IMR-90 (cell line): ENCODE results near the gene LIPI. TPM values are rescaled to one million over a fixed set of nuclear protein-coding genes. Genes with fewer than 3 reads are reported as not detected.

Experiments used
- ATAC-seq: fragments of 200-7000 bp; cut with Tn5 transposase; 2 replicates; pipeline ENCODE4 v1.9.1; 2020; ENCODE audit warnings: low read depth, mild to moderate bottlenecking, moderate library complexity
- BruUV-seq: library from RNA; stranded (reverse); fragments of 400-500 nt; replicated peaks from 2 replicates; lab custom pipeline; 2021; lab: Mats Ljungman, UMichigan
- CTCF ChIA-PET: fragments of 300-600 bp; formaldehyde crosslinking; extraction: SDS; loops from one replicate; lab custom pipeline; 2021; ENCODE audit warnings: antibody characterized with exemption; lab: Yijun Ruan, JAX
- POLR2A ChIA-PET: fragments of 300-600 bp; sonication (Branson Sonifier 250); formaldehyde crosslinking; loops from one replicate; lab custom pipeline; 2022; ENCODE audit warnings: antibody characterized with exemption; ENCODE audit not compliant: unreplicated experiment; lab: Charles Lee
- DNase-seq: peaks from one replicate; pipeline ENCODE4 v3.0.0; 2013
- H2AFZ ChIP-seq: replicated peaks from 2 replicates; pipeline ENCODE3; 2013; ENCODE audit warnings: low read length, mild to moderate bottlenecking; ENCODE audit not compliant: poor library complexity
- H2AK5ac ChIP-seq: 2 replicates; pipeline ENCODE4 v1.6.1; 2013; ENCODE audit warnings: low read depth, low read length, inconsistent platforms
- H2AK9ac ChIP-seq: replicated peaks from 2 replicates; pipeline ENCODE3; 2013; ENCODE audit warnings: mild to moderate bottlenecking, low read depth, low read length, moderate library complexity; ENCODE audit not compliant: poor library complexity
- H2BK120ac ChIP-seq: 2 replicates; pipeline ENCODE4 v1.6.1; 2013; ENCODE audit warnings: low read depth, low read length, inconsistent platforms
- H2BK15ac ChIP-seq: 3 replicates; pipeline ENCODE4 v1.6.1; 2013; ENCODE audit warnings: low read depth, low read length, inconsistent platforms
- H2BK20ac ChIP-seq: 2 replicates; pipeline ENCODE4 v1.6.1; 2013; ENCODE audit warnings: low read depth, mild to moderate bottlenecking, inconsistent platforms, low read length, moderate library complexity
- H2BK5ac ChIP-seq: 2 replicates; pipeline ENCODE4 v1.6.1; 2013; ENCODE audit warnings: mild to moderate bottlenecking, low read depth, low read length, inconsistent platforms; ENCODE audit not compliant: poor library complexity, severe bottlenecking
- H3K14ac ChIP-seq: replicated peaks from 2 replicates; pipeline ENCODE4 v1.6.1; 2013; ENCODE audit warnings: low read depth, low read length, inconsistent platforms
- H3K18ac ChIP-seq: 2 replicates; pipeline ENCODE4 v1.6.1; 2013; ENCODE audit warnings: low read depth, low read length, control low read depth
- H3K23ac ChIP-seq: 2 replicates; pipeline ENCODE4 v1.6.1; 2013; ENCODE audit warnings: low read depth, low read length, inconsistent platforms
- H3K27ac ChIP-seq: 2 replicates; pipeline ENCODE4 v1.5.1; 2013; ENCODE audit warnings: mild to moderate bottlenecking, control low read depth, low read length; ENCODE audit not compliant: insufficient read depth
- H3K27me3 ChIP-seq: 2 replicates; pipeline ENCODE4 v1.6.1; 2013; ENCODE audit warnings: low read length; ENCODE audit not compliant: control insufficient read depth, insufficient read depth
- H3K36me3 ChIP-seq: 2 replicates; pipeline ENCODE4 v1.6.1; 2013; ENCODE audit warnings: low read length, mixed read lengths; ENCODE audit not compliant: control insufficient read depth, insufficient read depth
- H3K4ac ChIP-seq: 2 replicates; pipeline ENCODE4 v1.6.1; 2013; ENCODE audit warnings: low read depth, low read length, inconsistent platforms
- H3K4me1 ChIP-seq: 2 replicates; pipeline ENCODE4 v1.6.1; 2013; ENCODE audit warnings: low read length, mixed read lengths; ENCODE audit not compliant: control insufficient read depth, insufficient read depth
- H3K4me2 ChIP-seq: 2 replicates; pipeline ENCODE4 v1.6.1; 2013; ENCODE audit warnings: low read depth, mild to moderate bottlenecking, control low read depth, low read length, moderate library complexity
- H3K4me3 ChIP-seq: 2 replicates; pipeline ENCODE4 v1.5.1; 2013; ENCODE audit warnings: low read depth, mild to moderate bottlenecking, control low read depth, low read length, moderate library complexity; ENCODE audit not compliant: insufficient read depth
- H3K56ac ChIP-seq: 2 replicates; pipeline ENCODE4 v1.6.1; 2013; ENCODE audit warnings: low read length, inconsistent platforms; ENCODE audit not compliant: insufficient read depth; ENCODE audit errors: extremely low read depth
- H3K79me1 ChIP-seq, 2 experiments: 2 replicates each; pipeline ENCODE4 v1.6.1; 2013; ENCODE audit warnings: low read length in 2 of 2, inconsistent platforms in 1 of 2, low read depth in 1 of 2
- H3K9ac ChIP-seq: 2 replicates; pipeline ENCODE4 v1.6.1; 2013; ENCODE audit warnings: low read depth, low read length, control low read depth
- H3K9me1 ChIP-seq: 2 replicates; pipeline ENCODE4 v1.6.1; 2013; ENCODE audit warnings: low read length, inconsistent platforms; ENCODE audit not compliant: insufficient read depth
- H3K9me3 ChIP-seq: 2 replicates; pipeline ENCODE4 v1.6.1; 2013; ENCODE audit warnings: low read length; ENCODE audit not compliant: control insufficient read depth, insufficient read depth
- H4K20me1 ChIP-seq: 2 replicates; pipeline ENCODE4 v1.6.1; 2013; ENCODE audit warnings: low read length, inconsistent platforms; ENCODE audit not compliant: insufficient read depth
- H4K5ac ChIP-seq: 2 replicates; pipeline ENCODE4 v1.6.1; 2013; ENCODE audit warnings: mild to moderate bottlenecking, low read depth, low read length, control low read depth
- H4K8ac ChIP-seq, 2 experiments: 2 replicates each; pipeline ENCODE4 v1.6.1; 2013; ENCODE audit warnings: low read depth in 2 of 2, low read length in 2 of 2, control low read depth in 1 of 2, inconsistent platforms in 1 of 2
- H4K91ac ChIP-seq: 2 replicates; pipeline ENCODE4 v1.6.1; 2013; ENCODE audit warnings: low read depth, low read length, inconsistent platforms; ENCODE audit not compliant: insufficient read depth
- BHLHE40 ChIP-seq: fragments of 150-350 bp; IDR thresholded peaks from 2 replicates; pipeline ENCODE4 v1.6.1; 2016; ENCODE audit warnings: mild to moderate bottlenecking, low read depth, low read length
- CEBPB ChIP-seq: IDR thresholded peaks from 2 replicates; pipeline ENCODE4 v1.6.1; 2012; ENCODE audit warnings: low read depth, low read length, improper control_type of control experiment
- CHD1 ChIP-seq: IDR thresholded peaks from 2 replicates; pipeline ENCODE4 v1.6.1; 2012; ENCODE audit warnings: low read depth, low read length, improper control_type of control experiment
- FOS ChIP-seq: fragments of 150-350 bp; IDR thresholded peaks from 2 replicates; pipeline ENCODE4 v1.6.1; 2016; ENCODE audit warnings: low read depth, low read length
- MAFK ChIP-seq: IDR thresholded peaks from 2 replicates; pipeline ENCODE4 v1.6.1; 2012; ENCODE audit warnings: low read depth, low read length, improper control_type of control experiment
- MAZ ChIP-seq: IDR thresholded peaks from 2 replicates; pipeline ENCODE4 v1.6.1; 2012; ENCODE audit warnings: low read depth, mild to moderate bottlenecking, low read length, improper control_type of control experiment, moderate library complexity, borderline replicate concordance
- MXI1 ChIP-seq: IDR thresholded peaks from 2 replicates; pipeline ENCODE4 v1.6.1; 2012; ENCODE audit warnings: low read depth, mild to moderate bottlenecking, low read length, moderate library complexity, borderline replicate concordance
- NFE2L2 ChIP-seq: fragments of 150-350 bp; IDR thresholded peaks from 2 replicates; pipeline ENCODE4 v1.6.1; 2016; ENCODE audit warnings: low read depth, mild to moderate bottlenecking, low read length
- POLR2A ChIP-seq: IDR thresholded peaks from 2 replicates; pipeline ENCODE4 v1.6.1; 2012; ENCODE audit warnings: mild to moderate bottlenecking, low read depth, low read length
- RAD21 ChIP-seq: IDR thresholded peaks from 2 replicates; pipeline ENCODE4 v1.6.1; 2012; ENCODE audit warnings: low read length, improper control_type of control experiment
- RCOR1 ChIP-seq: IDR thresholded peaks from 2 replicates; pipeline ENCODE4 v1.6.1; 2012; ENCODE audit warnings: mild to moderate bottlenecking, low read length, improper control_type of control experiment; ENCODE audit not compliant: insufficient replicate concordance
- RFX5 ChIP-seq: IDR thresholded peaks from 2 replicates; pipeline ENCODE4 v1.8.0; 2012; ENCODE audit warnings: low read depth, mild to moderate bottlenecking, low read length, moderate library complexity
- SMC3 ChIP-seq: fragments of 150-350 bp; IDR thresholded peaks from 2 replicates; pipeline ENCODE4 v1.6.1; 2016; ENCODE audit warnings: low read depth, mild to moderate bottlenecking, antibody characterized with exemption, low read length, moderate library complexity
- WGBS, 2 experiments: methylation state at CpG; one replicate each; pipeline versions ENCODE4 v1.1.5 to v1.1.7; 2013; ENCODE audit warnings: missing lambda C conversion rate in 2 of 2; ENCODE audit not compliant: insufficient read length in 1 of 2; ENCODE audit errors: extremely low coverage in 2 of 2; 5-methylcytosine and 5-hydroxymethylcytosine counted together
- dilution Hi-C: fragments of 300-500 bp; cut with HindIII; formaldehyde crosslinking; loops from one replicate; pipeline ENCODE4 v1.14.3; 2018; ENCODE audit warnings: low sequenced_read_pairs; ENCODE audit not compliant: unreplicated experiment
- in situ Hi-C: fragments of 300-500 bp; cut with MboI; formaldehyde crosslinking; loops from 3 replicates; pipeline ENCODE4 v1.14.3; 2019; ENCODE audit warnings: low sequenced_read_pairs, inconsistent platforms, mixed read lengths
- intact Hi-C: fragments of 100-400 bp; cut with micrococcal nuclease; formaldehyde crosslinking; loops from 2 replicates; pipeline ENCODE4 v1.10.0; 2022
- polyA plus RNA-seq, 3 experiments: library from polyadenylated mRNA; depleted of rRNA; stranded (reverse); fragments of >200 nt; gene quantifications; 2 replicates each; pipeline ENCODE4 v1.2.3, GENCODE V29; 2012; ENCODE audit warnings: low replicate concordance in 1 of 3
- total RNA-seq: library from RNA; depleted of rRNA; stranded (reverse); fragments of >200 nt; gene quantifications from 2 replicates; pipeline ENCODE4 v1.2.3, GENCODE V29; 2012
- TF ChIP-seq, protein P1 (sequence below): fragments of 150-350 bp; IDR thresholded peaks from 2 replicates; pipeline ENCODE4 v1.6.1; 2017; ENCODE audit warnings: mild to moderate bottlenecking, antibody characterized with exemption, low read length, low read depth
- TF ChIP-seq, protein P2 (sequence below): conservative IDR thresholded peaks from 2 replicates; pipeline ENCODE4 v1.5.1; 2012; ENCODE audit warnings: mild to moderate bottlenecking, low read depth, low read length, improper control_type of control experiment
- TF ChIP-seq, protein P3 (sequence below): fragments of 150-350 bp; IDR thresholded peaks from 2 replicates; pipeline ENCODE4 v1.6.1; 2016; ENCODE audit warnings: low read depth, mild to moderate bottlenecking, low read length, moderate library complexity, borderline replicate concordance

The LIPI gene
- total and polyA plus RNA-seq, 2 of the 4 experiments (the other 2 are of a cell fraction), result not detected

DNA sequence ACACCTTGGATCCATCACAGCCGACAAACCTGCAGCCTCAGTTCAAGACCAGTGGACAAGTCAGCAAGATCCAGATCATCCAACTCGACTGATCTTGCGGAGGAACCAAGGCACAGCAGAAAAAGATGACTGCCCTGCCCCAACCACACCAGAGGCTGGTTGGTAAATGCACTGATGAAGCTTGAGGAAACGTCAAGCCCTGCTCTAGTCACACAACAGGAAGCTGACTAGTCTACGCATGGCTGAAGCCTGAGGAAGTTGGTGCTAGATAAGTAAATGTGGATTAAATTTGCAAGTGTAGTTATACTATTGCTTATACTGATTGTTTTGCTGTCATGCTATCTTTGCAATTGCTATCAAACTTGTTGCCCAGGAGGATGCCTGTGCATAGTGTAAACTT lies 89.0 kb downstream of the LIPI start:
- Histone ChIP-seq H4K20me1 (no peaks in the 10 kb centered on the region), H2BK5ac (no peak overlapping the region), H3K14ac (no peak overlapping the region), H3K36me3 (no peaks in the 10 kb centered on the region), H2BK15ac (no peak overlapping the region), H2AK5ac (no peak overlapping the region), H4K91ac (no peak overlapping the region), H3K4me1 (no peaks in the 10 kb centered on the region), H4K8ac (no peak overlapping the region), H3K56ac (no peak overlapping the region), H3K9me1 (no peaks in the 10 kb centered on the region), H2BK20ac (no peak overlapping the region), H3K9ac (no peak overlapping the region), H3K27me3 (no peaks in the 10 kb centered on the region), H3K4me3 (no peak overlapping the region), H3K79me1 (no peaks in the 10 kb centered on the region), H4K5ac (no peak overlapping the region), H3K4ac (no peak overlapping the region), H3K18ac (no peak overlapping the region), H2AK9ac (no peak overlapping the region), H2AFZ (no peak overlapping the region), H3K23ac (no peak overlapping the region), H2BK120ac (no peak overlapping the region), H3K4me2 (no peak overlapping the region), H3K27ac (no peak overlapping the region), H3K9me3 (0 out of 2 replicates have a peak, but pooled peaks cover 3% of the 10 kb centered on the region)
- intact Hi-C loops, result no loop called here
- DNase-seq (no peak), ATAC-seq (no peak)
- CTCF ChIA-PET, result no interaction called here
- in situ Hi-C loops, result no loop called here
- POLR2A ChIA-PET, result no interaction called here
- no TSS peak for BruUV-seq
- TF ChIP-seq POLR2A (no peak), BHLHE40 (no peak), RCOR1 (no peak), RAD21 (no peak), SMC3 (no peak), FOS (no peak), MAFK (no peak), MXI1 (no peak), NFE2L2 (no peak), CHD1 (no peak), CEBPB (no peak), RFX5 (no peak), MAZ (no peak)
- TF ChIP-seq, protein P1, sequence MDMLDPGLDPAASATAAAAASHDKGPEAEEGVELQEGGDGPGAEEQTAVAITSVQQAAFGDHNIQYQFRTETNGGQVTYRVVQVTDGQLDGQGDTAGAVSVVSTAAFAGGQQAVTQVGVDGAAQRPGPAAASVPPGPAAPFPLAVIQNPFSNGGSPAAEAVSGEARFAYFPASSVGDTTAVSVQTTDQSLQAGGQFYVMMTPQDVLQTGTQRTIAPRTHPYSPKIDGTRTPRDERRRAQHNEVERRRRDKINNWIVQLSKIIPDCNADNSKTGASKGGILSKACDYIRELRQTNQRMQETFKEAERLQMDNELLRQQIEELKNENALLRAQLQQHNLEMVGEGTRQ, result no peak
- TF ChIP-seq, protein P2, sequence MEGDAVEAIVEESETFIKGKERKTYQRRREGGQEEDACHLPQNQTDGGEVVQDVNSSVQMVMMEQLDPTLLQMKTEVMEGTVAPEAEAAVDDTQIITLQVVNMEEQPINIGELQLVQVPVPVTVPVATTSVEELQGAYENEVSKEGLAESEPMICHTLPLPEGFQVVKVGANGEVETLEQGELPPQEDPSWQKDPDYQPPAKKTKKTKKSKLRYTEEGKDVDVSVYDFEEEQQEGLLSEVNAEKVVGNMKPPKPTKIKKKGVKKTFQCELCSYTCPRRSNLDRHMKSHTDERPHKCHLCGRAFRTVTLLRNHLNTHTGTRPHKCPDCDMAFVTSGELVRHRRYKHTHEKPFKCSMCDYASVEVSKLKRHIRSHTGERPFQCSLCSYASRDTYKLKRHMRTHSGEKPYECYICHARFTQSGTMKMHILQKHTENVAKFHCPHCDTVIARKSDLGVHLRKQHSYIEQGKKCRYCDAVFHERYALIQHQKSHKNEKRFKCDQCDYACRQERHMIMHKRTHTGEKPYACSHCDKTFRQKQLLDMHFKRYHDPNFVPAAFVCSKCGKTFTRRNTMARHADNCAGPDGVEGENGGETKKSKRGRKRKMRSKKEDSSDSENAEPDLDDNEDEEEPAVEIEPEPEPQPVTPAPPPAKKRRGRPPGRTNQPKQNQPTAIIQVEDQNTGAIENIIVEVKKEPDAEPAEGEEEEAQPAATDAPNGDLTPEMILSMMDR, result no peak
- TF ChIP-seq, protein P3, sequence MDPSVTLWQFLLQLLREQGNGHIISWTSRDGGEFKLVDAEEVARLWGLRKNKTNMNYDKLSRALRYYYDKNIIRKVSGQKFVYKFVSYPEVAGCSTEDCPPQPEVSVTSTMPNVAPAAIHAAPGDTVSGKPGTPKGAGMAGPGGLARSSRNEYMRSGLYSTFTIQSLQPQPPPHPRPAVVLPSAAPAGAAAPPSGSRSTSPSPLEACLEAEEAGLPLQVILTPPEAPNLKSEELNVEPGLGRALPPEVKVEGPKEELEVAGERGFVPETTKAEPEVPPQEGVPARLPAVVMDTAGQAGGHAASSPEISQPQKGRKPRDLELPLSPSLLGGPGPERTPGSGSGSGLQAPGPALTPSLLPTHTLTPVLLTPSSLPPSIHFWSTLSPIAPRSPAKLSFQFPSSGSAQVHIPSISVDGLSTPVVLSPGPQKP, result no peak
- dilution Hi-C loops, result no loop called here
- WGBS, 2 experiments, result no CpG with 5 or more reads among the region's 5 CpGs
